Stimulated activated naive B cell treated with anti-CD40 and anti-IgM and Interleukin-4, amounts not matched to agents 10 μg/mL and 1 μg/mL and 100 μg/mL, for 72 hours (primary cell): ENCODE results near the gene VEGFA.
"Not testable (repeated sequence)": the region's sequence is repeated elsewhere in the genome, so short reads cannot be mapped to it uniquely, and the experiment has no call there.

Experiments
- ATAC-seq, 2 donors: fragments of 150-1000 bp; cut with Tn5 transposase; replicated peaks; 2 replicates each; pipeline ENCODE4 v1.10.0; 2021; ENCODE audit warnings: moderate library complexity in 1 of 2
- DNase-seq: peaks from one replicate; pipeline ENCODE4 v3.0.0; 2021
- H3K27ac Mint-ChIP-seq: one replicate; pipeline ENCODE4 v1.8.0; 2022; ENCODE audit warnings: mild to moderate bottlenecking, mixed read lengths
- H3K27me3 Mint-ChIP-seq, 2 donors: one replicate each; pipeline ENCODE4 v1.8.0; 2022; ENCODE audit warnings: mixed read lengths in 2 of 2
- H3K36me3 Mint-ChIP-seq, 2 donors: one replicate each; pipeline ENCODE4 v1.8.0; 2022; ENCODE audit warnings: mixed read lengths in 2 of 2, mild to moderate bottlenecking in 1 of 2
- H3K4me1 Mint-ChIP-seq, 2 donors: one replicate each; pipeline ENCODE4 v1.8.0; 2022; ENCODE audit warnings: mixed read lengths in 2 of 2, mild to moderate bottlenecking in 1 of 2
- H3K4me3 Mint-ChIP-seq, 2 donors: one replicate each; pipeline ENCODE4 v1.8.0; 2022; ENCODE audit warnings: mild to moderate bottlenecking in 2 of 2, mixed read lengths in 2 of 2, moderate library complexity in 1 of 2
- H3K9me3 Mint-ChIP-seq, 2 donors: one replicate each; pipeline ENCODE4 v1.8.0; 2022; ENCODE audit warnings: mixed read lengths in 2 of 2, mild to moderate bottlenecking in 1 of 2

VEGFA gene

DNA sequence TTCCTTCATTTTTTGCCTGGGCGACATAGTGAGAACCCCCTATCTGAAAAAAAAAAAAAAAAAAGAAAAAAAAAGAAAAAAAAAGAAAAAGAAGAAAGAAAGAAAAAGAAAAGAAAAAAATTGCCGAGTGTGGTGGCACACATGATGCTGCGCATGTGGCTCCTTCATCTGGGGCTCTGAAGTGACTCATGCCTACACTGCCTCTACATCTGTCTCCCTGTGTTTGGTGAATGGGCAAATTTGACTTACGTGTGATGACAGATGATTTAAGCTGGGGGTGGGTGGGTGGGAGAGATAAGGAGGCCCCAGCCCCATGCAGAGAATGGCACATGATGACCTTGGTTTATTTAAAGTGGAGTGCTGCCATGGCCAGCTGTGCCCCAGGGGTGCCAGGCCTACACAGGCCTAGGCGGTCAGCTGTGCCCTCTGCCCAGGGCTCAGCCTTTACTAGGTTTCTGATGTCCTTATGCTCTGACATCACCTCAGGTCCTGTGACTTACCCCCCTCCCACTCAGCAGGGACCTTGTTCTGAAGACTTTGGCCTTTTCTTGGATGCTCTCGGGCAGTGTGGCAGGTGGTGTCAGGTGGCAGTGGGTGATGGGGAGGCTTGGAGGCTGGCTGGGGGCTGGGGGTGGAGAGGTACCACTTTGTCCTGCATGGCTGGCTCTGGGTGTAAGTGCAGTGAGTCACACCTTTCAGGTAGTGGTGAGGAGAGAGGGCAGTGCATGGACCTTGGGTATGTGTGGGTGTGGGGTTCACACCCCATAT is 41.1 kb downstream of the VEGFA start:
- Mint-ChIP-seq H3K27me3 (peaks cover 0 to 11% of the 10 kb centered on the region in 2 donors), H3K4me1 (peaks cover 15 to 17% of the 10 kb centered on the region in 2 donors), H3K4me3 (no peak overlapping the region), H3K36me3 (no peaks in the 10 kb centered on the region), H3K9me3 (no peaks in the 10 kb centered on the region), H3K27ac (peak overlapping the region; percentile 20)
- ATAC-seq: peak in 1 of 2 donors; percentile 14
- no peak for DNase-seq

DNA sequence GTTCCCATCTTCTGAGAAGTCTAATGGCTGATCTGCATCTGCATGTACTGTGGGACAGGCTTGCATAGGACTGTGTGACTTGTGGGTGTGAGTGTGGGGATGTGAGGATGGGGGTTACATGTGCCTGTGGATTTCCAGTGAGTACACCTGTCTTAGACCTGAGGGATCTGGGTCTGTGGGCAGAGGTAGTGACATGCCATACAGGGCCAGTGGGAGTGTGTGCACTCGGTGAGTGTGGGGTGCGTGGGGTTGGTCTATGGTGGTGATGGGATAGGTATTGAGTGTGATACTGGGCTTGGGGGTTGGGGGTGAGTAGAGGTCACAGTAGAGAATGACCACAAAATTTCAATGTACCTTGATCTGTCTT is 41.7 kb downstream of the VEGFA start:
- Mint-ChIP-seq H3K9me3 (no peaks in the 10 kb centered on the region), H3K36me3 (no peaks in the 10 kb centered on the region), H3K4me3 (no peak overlapping the region), H3K27me3 (peaks cover 0 to 11% of the 10 kb centered on the region in 2 donors), H3K4me1 (peaks cover 15 to 17% of the 10 kb centered on the region in 2 donors), H3K27ac (peak overlapping the region; percentile 20)
- DNase-seq (no peak), ATAC-seq (no peak)

DNA sequence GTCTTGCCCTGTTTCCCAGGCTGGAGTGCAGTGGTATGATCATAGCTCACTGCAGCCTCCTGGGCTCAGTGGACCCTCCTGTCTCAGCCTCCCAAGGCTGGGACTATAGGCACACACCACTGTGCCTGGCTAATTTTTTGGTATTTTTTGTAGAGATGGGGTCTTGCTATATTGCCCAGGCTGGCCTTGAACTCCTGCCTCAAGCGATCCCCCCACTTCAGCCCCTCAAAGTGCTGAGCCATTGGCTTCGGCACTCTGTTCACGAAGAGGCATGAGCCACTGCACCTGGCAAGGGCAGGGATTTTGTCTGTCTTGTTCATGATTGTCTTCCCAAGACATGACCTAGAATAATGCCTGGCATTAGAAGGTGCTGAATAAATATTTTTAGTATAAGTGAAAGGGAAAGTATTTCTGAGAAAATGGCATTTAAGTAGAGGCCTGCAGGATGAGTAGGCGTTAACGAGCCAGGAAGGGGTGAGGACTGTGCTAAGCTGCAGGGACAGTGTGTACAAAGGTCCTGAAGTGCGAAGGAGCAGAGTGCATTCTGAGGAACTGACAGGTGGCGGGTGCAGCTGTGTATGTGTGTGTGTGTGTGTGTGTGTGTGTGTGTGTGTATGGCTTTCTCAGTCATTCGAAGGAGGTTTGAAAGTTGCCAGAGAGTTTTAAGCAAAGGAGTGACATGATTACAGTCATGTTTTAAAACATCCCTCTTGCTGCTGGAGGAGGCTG is 43.0 kb downstream of the VEGFA start:
- peaks cover 17 to 18% of the 10 kb centered on the region in 2 donors for H3K4me1 Mint-ChIP-seq
- H3K27me3 Mint-ChIP-seq: peaks cover 0 to 16% of the 10 kb centered on the region in 2 donors
- DNase-seq: peak; percentile 36
- H3K9me3 Mint-ChIP-seq: no peaks in the 10 kb centered on the region
- no peak overlapping the region for H3K4me3 Mint-ChIP-seq
- peak; percentile 92 for ATAC-seq
- H3K36me3 Mint-ChIP-seq: no peaks in the 10 kb centered on the region
- peak overlapping the region; percentile 56 for H3K27ac Mint-ChIP-seq

DNA sequence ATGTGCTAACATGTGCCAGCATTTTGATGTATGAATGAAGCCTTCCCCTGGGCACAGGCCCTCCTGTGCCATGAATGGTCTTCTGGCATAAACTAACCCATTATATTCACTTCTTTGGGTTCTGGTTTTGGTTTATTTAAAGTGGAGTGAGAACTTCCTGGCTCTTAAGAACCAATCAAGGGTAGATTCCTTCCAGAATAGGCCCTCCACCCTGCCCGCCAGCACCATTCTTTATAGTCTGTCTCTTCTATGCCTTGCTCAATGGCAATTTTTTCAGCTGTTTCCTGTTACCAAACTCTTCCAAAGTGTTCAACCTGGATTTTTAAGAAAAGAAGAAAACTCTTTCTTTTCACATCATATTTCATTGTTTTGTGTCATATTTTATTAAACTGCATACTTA is 44.1 kb downstream of the VEGFA start:
- Mint-ChIP-seq H3K4me1 (peaks cover 17 to 18% of the 10 kb centered on the region in 2 donors), H3K4me3 (no peak overlapping the region), H3K27me3 (peaks cover 0 to 13% of the 10 kb centered on the region in 2 donors), H3K27ac (no peak overlapping the region), H3K36me3 (no peaks in the 10 kb centered on the region), H3K9me3 (no peaks in the 10 kb centered on the region)
- ATAC-seq: no peak
- no peak for DNase-seq

DNA sequence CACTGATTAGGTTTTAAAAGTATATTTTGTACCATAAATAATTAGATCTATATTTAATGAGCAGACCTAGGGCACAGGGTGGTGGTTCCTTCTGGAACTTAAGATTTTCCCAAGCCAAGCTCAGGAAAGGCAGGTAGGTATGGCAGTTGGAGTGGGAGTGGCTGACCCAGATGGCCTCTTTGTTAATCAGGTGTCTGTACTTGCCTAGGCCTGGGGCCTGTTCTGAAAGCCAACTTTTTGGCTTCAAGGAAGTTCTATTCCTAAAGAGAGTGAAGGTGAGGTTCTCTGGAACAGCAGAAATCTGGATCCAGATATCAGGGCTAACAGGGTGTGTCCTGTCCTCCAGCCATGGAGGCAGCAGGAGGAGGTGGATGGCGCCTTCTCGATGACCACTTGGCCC is 44.9 kb downstream of the VEGFA start:
- no peak overlapping the region for H3K27ac Mint-ChIP-seq
- H3K27me3 Mint-ChIP-seq: peaks cover 0 to 13% of the 10 kb centered on the region in 2 donors
- DNase-seq (no peak), ATAC-seq (no peak)
- no peaks in the 10 kb centered on the region for H3K9me3 Mint-ChIP-seq
- no peak overlapping the region for H3K4me3 Mint-ChIP-seq
- no peaks in the 10 kb centered on the region for H3K36me3 Mint-ChIP-seq
- H3K4me1 Mint-ChIP-seq: peaks cover 17 to 18% of the 10 kb centered on the region in 2 donors

DNA sequence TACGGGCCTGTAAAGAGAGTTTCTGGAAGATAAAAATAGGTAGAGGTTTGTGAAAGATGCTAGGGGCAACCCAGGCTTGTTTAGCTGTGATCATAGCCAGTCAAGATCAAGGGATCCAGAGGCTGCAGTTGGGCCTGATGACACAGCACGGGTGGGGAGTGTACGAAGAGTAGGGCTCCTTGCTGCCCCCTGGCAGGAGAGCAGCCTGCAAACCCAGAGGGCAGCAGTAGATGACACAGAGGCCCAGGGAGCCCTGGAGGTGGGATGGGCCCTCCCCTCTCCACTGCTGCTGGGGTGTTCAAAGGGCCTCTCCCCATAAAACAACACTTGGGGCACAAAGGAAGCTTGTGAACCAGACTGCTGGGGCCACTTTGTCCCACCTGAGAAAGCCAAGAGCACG is 47.2 kb downstream of the VEGFA start:
- ATAC-seq (peak; percentile 57 to 67), DNase-seq (no peak)
- no peak overlapping the region for H3K4me3 Mint-ChIP-seq
- peaks cover 8 to 9% of the 10 kb centered on the region in 2 donors for H3K4me1 Mint-ChIP-seq
- H3K36me3 Mint-ChIP-seq: no peaks in the 10 kb centered on the region
- H3K27me3 Mint-ChIP-seq: peaks cover 6 to 11% of the 10 kb centered on the region in 2 donors
- H3K9me3 Mint-ChIP-seq: no peaks in the 10 kb centered on the region
- H3K27ac Mint-ChIP-seq: peak overlapping the region; percentile 33

DNA sequence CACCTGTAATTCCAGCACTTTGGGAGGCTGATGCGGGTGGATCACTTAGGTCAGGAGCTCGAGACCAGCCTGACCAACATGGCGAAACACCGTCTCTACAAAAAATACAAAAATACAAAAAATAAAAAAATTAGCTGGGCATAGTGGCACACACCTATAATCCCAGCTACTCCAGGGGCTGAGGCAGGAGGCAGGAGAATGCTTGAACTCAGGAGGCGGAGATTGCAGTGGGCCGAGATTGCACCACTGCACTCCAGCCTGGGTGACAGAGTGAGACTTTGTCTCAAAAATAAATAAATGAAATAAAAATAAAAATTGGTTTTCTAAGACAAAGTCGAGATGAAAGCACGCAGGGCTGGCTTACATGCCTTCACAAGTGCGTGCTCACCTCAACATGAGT is 49.0 kb downstream of the VEGFA start:
- not testable (repeated sequence) for DNase-seq, H3K36me3 Mint-ChIP-seq, H3K9me3 Mint-ChIP-seq, H3K4me3 Mint-ChIP-seq, ATAC-seq, H3K4me1 Mint-ChIP-seq, H3K27ac Mint-ChIP-seq
- H3K27me3 Mint-ChIP-seq: peaks cover 6 to 18% of the 10 kb centered on the region in 2 donors

DNA sequence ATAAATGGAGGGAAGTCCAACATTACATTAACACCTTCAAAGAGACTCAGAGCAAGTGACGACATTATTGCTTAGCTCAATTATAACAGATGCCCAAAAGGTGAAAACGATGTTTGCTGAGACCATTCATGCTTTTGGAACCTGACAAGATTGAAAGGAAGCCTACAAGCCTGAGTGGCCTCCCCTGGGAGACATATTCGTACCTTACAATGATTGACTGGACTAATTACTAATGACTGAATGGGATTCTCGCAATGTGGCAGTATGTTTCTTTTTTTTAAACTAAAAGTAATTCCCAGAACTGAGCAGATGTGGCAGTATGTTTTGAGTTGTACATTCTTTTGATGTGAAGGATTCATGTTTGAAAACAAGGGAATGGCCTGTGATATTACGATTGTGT is 49.9 kb downstream of the VEGFA start:
- H3K4me3 Mint-ChIP-seq: no peak overlapping the region
- H3K27me3 Mint-ChIP-seq: peaks cover 6 to 18% of the 10 kb centered on the region in 2 donors
- H3K4me1 Mint-ChIP-seq: peaks cover 4 to 7% of the 10 kb centered on the region in 2 donors
- no peaks in the 10 kb centered on the region for H3K36me3 Mint-ChIP-seq
- no peak for DNase-seq
- H3K9me3 Mint-ChIP-seq: no peaks in the 10 kb centered on the region
- no peak overlapping the region for H3K27ac Mint-ChIP-seq
- no peak for ATAC-seq

DNA sequence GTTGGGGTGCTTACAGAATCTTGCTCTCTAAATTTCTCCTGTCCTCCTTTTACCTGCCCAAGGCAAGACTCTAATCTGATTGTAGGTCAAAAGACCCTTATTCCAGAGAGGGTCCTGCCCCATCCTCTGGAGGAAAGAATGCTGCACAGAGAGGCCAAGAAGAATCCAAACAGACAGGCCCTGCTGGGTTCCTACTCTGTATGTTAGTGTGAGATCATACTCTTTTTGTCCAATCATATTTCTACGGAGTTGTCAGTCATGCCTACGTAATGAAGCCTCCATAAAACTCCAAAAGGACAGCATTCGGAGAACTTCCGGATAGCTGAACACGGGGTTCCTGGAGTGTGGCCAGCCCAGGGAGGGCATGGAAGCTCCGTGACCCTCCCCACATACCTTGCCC is 50.5 kb downstream of the VEGFA start:
- ATAC-seq (no peak), DNase-seq (no peak)
- peaks cover 4 to 7% of the 10 kb centered on the region in 2 donors for H3K4me1 Mint-ChIP-seq
- no peaks in the 10 kb centered on the region for H3K9me3 Mint-ChIP-seq
- H3K4me3 Mint-ChIP-seq: no peak overlapping the region
- peaks cover 6 to 18% of the 10 kb centered on the region in 2 donors for H3K27me3 Mint-ChIP-seq
- no peak overlapping the region for H3K27ac Mint-ChIP-seq
- no peaks in the 10 kb centered on the region for H3K36me3 Mint-ChIP-seq

DNA sequence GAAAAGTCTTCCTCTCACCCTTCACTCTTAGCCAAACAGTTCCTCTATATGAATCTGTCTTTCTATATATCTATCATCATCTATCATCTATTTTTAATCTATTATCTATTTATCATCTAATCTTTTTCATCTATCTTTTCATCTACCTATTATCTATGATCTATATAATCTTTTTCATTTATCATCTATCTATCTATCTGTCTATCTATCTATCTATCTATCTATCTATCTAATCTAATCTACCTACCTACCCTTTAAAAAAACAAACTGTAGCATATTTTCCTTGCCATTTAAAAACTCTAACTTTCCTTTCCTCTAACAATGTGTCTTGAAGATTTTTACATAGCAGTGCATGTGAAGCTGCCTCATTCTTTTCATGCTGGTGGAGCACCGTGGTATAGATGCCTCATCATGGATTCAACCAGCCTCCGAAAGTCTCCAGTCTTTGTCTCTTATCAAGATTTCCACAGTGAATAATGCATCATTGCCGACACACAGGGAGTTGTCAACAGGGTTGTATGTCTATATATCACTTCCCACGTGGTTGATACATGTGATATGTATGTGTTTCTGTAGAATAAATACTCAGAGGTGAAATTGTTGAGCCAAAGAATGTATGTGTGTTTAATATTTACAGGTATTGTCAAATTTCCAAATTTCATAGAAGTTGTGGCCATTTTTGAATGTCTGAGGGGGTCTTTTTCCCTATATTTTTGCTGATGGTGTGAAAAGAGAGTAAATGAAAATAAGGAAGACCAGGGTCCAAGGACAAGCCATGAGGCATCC is 51.3 kb downstream of the VEGFA start:
- Mint-ChIP-seq H3K9me3 (no peaks in the 10 kb centered on the region), H3K4me3 (no peak overlapping the region), H3K27ac (no peak overlapping the region), H3K36me3 (no peaks in the 10 kb centered on the region), H3K27me3 (peaks cover 6 to 19% of the 10 kb centered on the region in 2 donors), H3K4me1 (peaks cover 4 to 7% of the 10 kb centered on the region in 2 donors)
- ATAC-seq (no peak), DNase-seq (no peak)

DNA sequence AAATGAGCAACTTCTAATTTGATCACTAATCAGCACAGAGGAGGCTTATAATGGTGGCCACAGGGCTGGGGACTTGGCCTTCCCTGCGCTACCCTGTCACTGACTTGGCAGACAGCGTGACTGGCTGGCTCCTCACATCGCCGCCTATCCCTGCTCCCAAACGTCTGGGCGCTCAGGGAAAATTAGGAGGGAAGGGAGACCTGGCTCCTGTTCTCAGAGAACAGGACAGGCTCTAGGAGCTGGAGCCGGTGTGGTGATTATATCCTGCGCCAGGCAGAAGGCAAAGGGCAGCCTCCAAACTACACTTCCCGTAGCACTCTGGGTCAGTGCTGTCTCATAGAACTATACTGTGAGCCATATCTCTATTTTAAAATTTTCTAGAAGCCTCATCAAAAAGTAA is 53.4 kb downstream of the VEGFA start:
- H3K9me3 Mint-ChIP-seq: no peaks in the 10 kb centered on the region
- peaks cover 4% of the 10 kb centered on the region in 2 donors for H3K4me1 Mint-ChIP-seq
- no peak overlapping the region for H3K27ac Mint-ChIP-seq
- no peak for DNase-seq
- no peaks in the 10 kb centered on the region for H3K36me3 Mint-ChIP-seq
- ATAC-seq: no peak
- H3K4me3 Mint-ChIP-seq: no peak overlapping the region
- peaks cover 6 to 17% of the 10 kb centered on the region in 2 donors for H3K27me3 Mint-ChIP-seq

DNA sequence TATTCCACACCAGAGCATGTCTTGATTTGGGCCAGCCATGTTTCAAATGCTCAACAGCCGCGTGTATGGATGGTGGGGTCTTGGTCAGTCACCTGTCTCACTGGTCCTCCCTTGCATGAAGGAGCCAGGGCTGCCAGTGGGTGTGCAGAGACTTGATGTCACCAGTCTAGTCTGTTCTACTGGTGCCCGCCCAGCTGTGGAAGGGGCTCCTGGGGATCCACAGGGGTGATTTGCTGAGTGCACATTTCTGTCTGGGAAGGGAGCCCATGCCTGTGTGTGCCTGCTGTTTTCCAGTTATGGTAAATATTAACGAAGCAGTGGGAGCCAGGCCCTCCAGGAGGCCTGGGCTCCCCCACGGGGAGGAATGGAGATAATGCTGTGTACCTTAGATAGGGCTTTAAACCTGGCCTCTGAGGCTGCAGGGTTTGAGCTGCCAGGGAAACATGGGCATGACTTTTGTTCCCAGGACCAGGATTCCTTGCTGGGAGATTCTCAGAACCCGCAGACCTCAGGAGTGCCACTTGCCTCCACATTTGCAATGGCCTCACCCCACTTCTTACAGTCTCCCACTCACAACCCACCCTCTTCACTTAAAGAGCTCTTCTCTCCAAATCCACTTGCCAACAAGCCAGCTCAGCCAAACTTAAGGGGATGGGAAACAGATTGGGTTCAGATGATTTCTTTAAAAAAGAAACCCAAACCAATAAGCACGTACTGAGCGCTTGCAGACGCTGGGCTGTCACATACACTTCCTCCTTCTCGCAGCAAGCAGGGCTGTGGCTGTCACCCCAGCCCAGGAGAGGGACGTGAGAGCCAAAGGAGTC is 54.1 kb downstream of the VEGFA start:
- Mint-ChIP-seq H3K4me3 (no peak overlapping the region), H3K27me3 (peaks cover 7 to 19% of the 10 kb centered on the region in 2 donors), H3K9me3 (no peaks in the 10 kb centered on the region), H3K27ac (no peak overlapping the region), H3K36me3 (no peaks in the 10 kb centered on the region), H3K4me1 (peaks cover 4% of the 10 kb centered on the region in 2 donors)
- DNase-seq (no peak), ATAC-seq (no peak)

DNA sequence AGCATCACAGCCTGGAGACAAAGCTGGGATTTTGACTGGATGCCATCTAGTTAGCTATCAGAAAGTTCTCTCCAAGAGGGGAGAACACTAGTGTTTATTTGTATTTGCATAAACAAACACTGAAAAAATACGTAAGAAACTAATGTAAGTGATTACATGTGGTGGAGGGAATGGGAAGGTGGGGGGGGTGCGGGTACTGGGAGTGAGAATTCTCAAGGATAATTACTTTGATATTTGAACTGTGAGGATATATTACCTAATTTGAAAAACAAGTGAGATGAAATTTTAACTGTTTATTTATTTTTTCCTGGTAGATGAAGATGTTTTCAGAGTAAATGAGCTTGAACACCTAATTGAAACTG is 54.7 kb downstream of the VEGFA start:
- H3K9me3 Mint-ChIP-seq: no peaks in the 10 kb centered on the region
- peaks cover 13 to 25% of the 10 kb centered on the region in 2 donors for H3K27me3 Mint-ChIP-seq
- H3K36me3 Mint-ChIP-seq: no peaks in the 10 kb centered on the region
- peaks cover 4% of the 10 kb centered on the region in 2 donors for H3K4me1 Mint-ChIP-seq
- ATAC-seq: no peak
- no peak overlapping the region for H3K4me3 Mint-ChIP-seq
- no peak for DNase-seq
- H3K27ac Mint-ChIP-seq: no peak overlapping the region
